GM12892 (cell line): Measurements from ENCODE around the gene MAGI3.

Experiments used
- POLR2A ChIP-seq: IDR thresholded peaks from 2 replicates; pipeline ENCODE4 v1.6.1; 2011; ENCODE audit warnings: low read depth, low read length, control low read depth
- POLR2AphosphoS5 ChIP-seq: IDR thresholded peaks from 2 replicates; pipeline ENCODE4 v1.6.1; 2011; ENCODE audit warnings: low read depth, low read length, control low read depth

DNA sequence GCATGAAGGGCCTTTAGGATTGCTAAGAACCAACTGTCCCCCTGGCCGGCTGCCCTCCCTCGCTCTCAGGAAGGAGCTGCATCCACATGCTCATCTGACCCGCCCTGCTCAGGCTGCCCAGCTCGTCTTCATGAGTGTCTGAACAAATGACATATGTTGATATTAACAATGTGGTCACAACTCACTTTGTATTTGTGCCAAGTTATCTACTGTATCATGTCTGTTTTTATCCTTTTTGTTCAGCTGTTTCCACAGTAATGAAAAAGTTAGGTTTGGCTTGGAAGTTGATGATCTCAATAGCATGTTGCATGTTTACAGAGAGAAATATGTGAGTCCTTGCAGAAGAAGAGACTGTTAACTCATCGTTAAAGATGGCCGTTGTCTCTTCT, 293.8 kb downstream of the MAGI3 start:
- no peak for TF ChIP-seq POLR2A
- no peak for TF ChIP-seq POLR2AphosphoS5
